Left ventricle myocardium superior (tissue), 1 donor: ENCODE measurements around the gene NOL4L. TPM values are rescaled to one million over a fixed set of nuclear protein-coding genes. Genes with fewer than 3 reads are reported as not detected.
A peak's percentile ranks its signal among the peaks of the same experiment; 100 is the strongest.

ENCODE experiments used
- ATAC-seq: fragments of 200-7000 bp; cut with Tn5 transposase; one replicate; pipeline ENCODE4 v1.9.1; 2020; ENCODE audit warnings: mild to moderate bottlenecking, moderate library complexity
- DNase-seq: peaks from one replicate; pipeline ENCODE4 v3.0.0-alpha.2; 2020
- intact Hi-C: fragments of 100-400 bp; cut with micrococcal nuclease; formaldehyde crosslinking; loops from one replicate; pipeline ENCODE4 v1.11.0; 2022
- total RNA-seq: library from RNA; stranded (reverse); fragmentation: NEBNext Ultra II Directional; extraction: Animal tissue kit (Norgen Biotek cat#: 25700); gene quantifications from one replicate; pipeline ENCODE4 v1.2.1, GENCODE V29; 2021
- donor health status: DM: no; HTN: yes; CAD: no; lungs with severe emphysema.

NOL4L gene
- total RNA-seq, 1 donor from 2014 or later: 5.2 TPM

DNA sequence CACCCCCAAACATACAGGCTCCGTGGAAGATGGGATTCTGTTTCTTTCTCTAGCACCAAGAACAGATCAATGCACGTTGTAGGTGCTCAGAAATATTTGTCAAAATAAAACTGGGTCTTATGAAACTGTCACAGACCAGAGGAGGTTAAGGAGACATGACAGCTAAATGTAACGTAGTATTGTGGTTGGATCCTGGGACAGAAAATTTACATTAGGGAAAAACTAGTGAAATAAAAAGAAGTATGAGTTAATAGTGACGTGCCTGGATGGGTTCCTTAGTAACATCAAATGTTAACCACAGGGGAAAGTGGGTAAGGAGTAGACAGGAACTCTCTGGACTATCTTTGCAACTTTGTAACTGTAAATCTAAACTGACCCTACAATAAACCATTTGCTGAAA, 31.5 kb downstream of the NOL4L start:
- intact Hi-C loops: no loop called here
- ATAC-seq (no peak), DNase-seq (no peak)

DNA sequence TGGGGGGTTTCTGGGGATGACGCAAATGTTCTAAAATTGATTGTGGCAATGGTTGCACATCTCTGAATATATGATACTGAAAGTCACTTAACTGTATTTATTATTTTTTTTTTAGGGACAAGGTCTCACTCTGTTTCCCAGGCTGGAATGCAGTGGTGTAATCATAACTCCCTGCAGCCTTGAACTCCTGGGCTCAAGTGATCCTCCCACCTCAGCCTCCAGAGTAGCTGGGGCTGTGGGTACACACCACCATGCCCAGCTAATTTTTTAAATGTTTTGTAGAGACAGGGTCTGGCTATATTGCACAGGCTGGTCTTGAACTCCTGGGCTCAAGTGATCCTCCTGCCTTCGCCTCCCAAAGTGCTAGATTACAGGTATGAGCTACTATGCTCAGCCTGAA, 33.4 kb downstream of the NOL4L start:
- DNase-seq: no peak
- intact Hi-C loops: no loop called here
- no peak for ATAC-seq

DNA sequence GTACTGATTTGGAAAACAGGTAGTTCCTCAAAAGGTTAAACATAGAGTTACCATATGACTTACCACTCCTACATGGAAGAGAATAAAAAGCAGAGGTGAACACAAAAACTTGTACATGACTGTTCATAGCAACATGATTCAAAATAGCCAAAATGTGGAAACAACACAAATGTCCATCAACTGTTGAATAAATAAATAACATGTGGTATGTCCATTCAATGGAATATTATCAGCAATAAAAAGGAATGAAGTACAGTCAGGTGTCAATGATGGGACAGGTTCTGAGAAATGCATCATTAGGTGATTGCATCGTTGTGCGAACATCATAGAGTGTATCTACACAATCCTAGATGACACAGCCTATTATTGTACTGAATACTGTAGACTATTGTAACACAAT, 35.3 kb downstream of the NOL4L start:
- ATAC-seq: no peak
- no peak for DNase-seq
- intact Hi-C loops: no loop called here

DNA sequence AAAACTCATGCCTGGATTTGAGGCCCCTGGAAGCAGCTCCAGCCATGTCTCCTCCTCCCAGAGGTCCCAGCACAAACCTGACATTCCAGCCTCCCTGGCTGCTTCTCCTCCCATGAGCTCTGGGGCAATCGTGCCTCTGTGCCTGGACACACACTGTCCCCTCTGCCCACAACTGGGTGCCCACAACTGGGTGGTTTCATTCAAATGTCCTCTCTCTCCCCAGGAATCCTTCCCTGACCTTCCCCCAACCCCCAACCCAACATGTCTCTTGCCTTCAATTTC, 37.4 kb downstream of the NOL4L start:
- no peak for ATAC-seq
- DNase-seq: no peak
- intact Hi-C loops: no loop called here

DNA sequence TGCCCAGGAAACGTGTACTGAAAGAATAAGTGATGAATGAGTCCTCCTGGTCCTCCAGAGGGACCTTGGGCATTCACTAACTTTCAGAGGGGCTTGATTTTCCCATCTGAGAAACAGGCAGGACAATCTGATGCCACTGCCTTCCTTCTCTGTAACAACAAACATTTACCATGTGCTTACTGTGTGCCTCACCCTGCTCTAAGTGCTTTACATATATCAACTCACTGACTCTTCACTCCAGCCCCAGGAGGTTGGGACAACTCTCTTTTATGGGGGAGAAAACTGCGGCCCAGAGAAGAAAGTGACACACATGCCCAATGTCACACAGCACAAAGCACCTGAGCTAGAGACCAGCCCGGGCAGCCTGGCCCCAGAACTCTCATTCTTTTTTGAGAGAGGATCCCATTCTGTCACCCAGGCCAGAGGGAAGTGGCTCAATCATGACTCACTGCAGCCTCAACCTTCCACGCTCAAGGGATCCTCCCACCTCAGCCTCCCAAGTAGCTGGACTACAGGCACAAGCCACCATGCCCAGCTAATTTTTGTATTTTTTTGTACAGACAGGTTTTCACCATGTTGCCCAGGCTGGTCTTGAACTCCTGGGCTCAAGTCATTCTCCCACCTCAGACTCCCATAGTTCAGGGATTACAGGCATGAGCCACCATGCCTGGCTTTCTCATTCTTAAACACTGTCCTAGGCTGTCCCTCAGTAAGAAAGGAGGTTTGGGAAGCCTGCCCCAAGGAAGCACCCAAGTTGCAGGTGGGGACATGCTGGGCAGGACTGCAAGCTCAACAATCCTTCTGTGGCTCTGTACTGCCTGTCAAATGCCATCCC, 38.0 kb downstream of the NOL4L start:
- intact Hi-C loops: no loop called here
- no peak for ATAC-seq
- DNase-seq: no peak

DNA sequence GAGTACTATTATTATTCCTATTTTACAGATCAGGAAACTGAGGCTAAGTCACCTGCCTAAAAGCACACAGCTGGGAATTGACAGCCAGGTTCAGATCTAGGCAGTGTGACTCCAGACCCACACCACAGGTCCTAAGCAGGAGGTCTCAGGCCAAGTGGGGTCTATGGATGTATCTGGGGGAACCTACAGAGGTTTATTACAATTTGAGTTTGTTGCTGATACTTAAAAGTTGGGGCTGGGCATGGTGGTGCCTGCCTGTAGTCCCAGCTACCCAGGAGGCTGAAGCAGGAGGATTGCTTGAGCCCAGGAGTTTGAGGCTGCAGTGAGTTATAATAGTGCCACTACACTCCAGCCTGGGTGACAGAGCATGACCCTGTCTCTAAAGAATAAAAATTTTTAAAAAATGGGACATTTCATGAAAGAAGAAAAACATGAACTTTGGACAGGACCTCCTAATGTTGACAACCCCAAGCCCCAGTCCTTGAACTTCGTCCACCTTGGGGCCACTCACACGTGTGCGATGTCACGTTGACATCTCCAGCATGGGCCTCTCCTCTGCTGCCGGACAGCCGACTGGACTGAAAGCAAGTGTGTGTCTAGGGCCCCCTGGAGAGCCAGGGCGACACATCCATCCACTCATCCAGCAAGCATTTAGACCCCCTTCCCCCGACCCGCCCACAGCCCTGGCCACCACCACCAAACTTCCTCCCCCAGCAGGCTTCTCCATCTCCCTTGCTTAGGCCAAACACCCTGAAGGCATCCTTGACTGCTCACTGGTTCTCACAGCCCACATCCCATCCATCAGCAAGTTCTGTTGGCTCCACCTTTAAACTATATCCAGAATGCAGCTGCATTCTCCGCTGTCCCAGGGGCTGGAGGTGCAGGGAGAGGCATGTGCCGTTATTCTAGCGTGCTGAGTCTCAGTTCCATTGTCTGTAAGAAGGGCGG, 40.0 kb downstream of the NOL4L start:
- ATAC-seq: no peak
- intact Hi-C loops: no loop called here
- peak; percentile 8 for DNase-seq

DNA sequence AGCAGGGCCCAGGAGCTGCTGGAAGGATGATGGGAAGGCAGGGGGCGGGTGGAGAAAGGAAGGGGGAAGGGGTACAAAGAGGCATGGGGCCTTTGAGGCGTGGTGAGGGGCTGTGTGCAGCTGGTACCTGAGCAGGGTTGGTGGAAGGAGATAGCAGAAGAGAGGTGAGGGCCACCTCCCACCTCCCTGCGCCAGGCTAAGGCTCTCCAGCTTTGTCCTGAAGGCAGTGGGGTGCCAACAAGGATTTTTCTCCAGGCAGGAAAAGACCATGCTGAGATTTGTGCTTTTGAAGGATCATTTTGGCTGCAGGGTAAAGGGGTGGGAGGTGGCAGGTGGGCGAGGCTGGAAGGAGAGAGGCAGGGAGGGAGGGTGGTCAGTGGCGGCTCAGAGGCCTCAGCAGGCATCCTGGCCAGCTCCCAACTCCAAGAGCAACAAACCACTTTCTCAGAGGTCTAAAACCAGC, 40.8 kb downstream of the NOL4L start:
- DNase-seq: peak; percentile 13
- intact Hi-C loops: no loop called here
- no peak for ATAC-seq

DNA sequence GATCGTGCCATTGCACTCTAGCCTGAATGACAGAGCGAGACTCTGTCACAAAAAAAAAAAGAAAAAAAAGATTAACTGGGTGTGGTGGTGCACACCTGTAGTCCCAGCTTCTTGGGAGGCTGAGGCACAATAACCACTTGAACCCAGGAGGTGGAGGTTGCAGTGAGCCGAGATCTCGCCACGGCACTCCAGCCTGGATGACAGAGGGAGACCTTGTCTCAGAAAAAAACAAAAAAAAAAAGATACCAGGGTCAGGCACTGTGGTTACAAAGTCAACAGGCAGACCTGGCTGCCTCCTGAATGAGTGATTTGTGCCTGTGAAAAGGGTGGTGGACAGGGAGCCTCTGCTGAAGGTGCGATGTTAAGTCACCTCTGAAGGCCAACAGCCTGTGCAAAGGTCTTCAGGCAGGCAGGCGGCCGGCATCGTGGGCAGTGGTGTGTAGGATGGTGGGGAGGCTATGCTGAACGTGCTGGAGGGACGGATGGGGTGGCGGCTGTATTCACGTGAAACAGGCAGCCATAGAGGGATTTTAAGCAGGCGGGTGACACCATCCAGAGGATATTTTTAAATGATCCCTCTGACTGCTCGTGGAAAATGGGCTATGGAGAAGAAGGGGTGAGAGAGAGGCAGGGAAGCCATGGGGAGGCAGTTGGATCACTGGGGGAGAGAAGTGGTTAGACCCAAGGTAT, 41.4 kb downstream of the NOL4L start:
- DNase-seq (peak; percentile 18), ATAC-seq (no peak)
- intact Hi-C loops: no loop called here

DNA sequence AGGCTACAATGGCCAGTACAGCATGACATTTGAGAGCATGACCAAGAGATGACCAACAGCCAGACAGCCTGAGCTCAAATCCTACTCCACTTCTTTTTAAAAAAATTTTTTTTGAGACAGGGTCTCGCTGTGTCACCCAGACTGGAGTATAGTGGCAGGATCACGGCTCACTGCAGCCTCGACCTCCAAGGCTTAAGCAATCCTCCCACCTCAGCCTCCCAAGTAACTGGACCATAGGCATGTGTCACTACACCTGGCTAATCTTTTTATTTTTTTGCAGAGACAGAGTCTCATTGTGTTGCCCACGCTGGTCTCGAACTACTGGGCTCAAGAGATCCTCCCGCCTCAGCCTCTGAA, 42.9 kb downstream of the NOL4L start:
- ATAC-seq: no peak
- intact Hi-C loops: no loop called here

DNA sequence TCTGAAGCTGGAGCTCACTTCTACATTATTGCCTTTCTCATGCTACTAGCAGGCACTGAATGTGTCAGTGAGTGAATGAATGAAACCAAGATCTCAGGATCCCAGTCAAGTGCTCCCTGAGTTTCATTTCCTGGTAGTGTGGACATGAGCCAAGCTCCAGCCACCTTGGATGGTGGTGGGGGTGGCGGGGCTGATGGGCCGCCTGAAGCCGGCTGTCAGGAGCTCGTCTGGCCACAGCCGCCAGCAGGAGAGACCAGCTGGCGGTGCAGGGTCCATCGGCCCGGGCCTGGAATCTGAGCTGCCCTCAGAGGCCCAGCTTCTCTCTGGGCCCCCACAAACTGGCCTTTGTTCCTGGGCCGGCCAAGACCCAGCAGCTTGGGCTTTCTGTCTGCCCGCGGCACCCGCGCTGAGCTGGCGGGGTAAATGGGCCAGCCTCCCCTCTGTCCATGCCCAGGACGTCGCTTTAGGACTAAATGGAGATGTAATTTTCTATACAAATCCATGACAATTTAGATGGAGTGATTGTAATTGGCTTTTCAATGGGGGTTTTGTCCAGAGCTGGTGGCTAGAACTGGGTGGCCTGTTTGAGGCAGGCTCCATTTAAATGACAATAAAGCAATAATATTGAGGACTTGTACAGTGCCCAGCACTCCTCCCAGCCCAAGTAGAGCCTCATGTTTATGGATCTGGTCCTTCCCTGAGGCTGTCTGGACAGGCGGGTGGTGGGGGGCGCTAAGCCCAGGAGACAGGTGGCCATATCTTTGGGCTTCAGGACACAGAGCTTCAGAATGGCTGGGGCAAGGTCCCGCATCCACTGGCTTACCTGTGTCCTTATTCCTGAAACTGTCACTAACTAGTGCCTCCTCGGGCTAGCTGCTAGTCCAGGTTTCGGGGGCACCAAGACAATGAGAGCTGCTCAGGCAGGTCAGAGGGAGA, 43.5 kb downstream of the NOL4L start:
- peak; percentile 10 for DNase-seq
- ATAC-seq: no peak
- intact Hi-C loops: no loop called here

More for the DNA sequence above, 42.9 kb downstream of the NOL4L start:
- DNase-seq: peak; percentile 1

DNA sequence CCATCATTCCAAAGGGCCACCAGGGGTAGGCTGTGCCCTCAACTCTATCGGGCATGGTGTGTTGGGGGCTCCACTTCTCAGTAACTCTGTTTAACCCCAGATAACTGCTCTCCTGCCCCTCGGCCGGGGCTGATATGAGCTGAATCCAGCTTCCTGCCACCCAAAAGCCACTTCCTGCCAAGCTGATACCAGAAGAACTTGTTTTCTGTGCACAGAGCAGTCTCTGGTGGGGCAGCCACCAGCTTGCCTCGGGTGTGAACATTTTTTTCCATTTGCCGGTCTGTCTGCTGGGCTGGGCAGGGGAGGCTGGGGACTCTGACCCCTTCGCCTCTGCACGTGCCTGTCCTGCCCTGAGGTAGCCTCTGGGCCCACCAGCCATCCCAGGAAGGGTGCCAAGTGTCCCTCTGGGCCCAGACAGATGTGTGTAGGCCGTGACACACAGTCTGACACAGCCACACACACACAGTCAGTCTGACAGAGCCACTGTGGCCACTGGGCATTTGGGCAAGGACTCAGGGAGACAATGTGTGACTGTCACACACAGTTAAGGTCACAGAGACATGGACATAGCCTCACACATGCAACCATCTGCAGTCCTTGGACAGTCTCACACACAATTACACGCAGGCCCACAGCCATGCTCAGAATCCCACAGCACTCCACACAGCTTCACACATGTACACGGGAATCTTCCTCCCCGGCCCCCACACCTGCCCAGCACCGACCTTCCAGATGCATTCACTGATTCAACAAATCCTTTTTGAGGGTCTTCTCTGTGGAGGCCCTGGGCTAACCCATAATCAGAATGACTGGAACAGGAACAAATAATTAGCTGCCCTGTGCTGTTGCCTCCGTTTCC, 45.1 kb downstream of the NOL4L start:
- no peak for ATAC-seq
- intact Hi-C loops: no loop called here

DNA sequence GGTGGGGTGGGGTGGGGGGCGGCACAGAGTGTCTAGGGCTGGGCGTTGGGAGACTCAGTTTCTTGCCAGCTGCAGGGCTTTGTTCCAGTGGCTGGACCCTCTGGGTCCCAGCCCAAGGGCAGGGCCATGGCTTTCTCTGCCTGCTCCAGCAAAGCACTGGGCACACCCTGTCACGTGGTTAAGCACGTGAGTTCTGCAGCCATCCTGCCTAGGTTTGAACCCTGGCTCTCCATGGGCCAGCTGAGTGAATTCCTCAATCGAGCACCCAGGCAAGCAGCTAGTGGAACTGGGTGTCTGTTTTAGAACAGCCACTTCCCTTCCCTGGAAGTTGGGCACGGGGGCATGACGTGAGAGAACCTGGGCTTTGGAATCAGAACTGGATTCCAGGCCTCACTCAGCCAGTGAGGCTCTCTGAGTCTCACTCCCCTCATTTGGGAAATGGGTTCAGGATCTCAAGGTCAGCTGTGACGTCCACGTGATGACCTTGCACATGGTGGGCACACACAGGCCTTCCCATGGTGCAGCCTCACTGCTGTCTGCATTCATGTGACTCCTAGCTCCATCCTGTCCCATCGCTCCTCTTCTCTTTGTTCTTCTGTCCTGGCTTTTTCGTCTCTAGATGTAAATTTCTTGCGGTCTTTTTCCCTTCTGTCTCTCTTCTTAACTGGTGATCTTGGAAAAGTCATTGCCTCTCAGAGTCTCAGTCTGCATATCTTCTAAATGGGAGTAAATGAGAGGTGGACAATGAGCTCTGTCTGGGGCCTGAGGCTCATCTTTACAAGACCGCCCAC, 45.9 kb downstream of the NOL4L start:
- ATAC-seq (no peak), DNase-seq (peak; percentile 10)
- intact Hi-C loops: no loop called here

More for the DNA sequence above, 45.1 kb downstream of the NOL4L start:
- peak; percentile 28 for DNase-seq

DNA sequence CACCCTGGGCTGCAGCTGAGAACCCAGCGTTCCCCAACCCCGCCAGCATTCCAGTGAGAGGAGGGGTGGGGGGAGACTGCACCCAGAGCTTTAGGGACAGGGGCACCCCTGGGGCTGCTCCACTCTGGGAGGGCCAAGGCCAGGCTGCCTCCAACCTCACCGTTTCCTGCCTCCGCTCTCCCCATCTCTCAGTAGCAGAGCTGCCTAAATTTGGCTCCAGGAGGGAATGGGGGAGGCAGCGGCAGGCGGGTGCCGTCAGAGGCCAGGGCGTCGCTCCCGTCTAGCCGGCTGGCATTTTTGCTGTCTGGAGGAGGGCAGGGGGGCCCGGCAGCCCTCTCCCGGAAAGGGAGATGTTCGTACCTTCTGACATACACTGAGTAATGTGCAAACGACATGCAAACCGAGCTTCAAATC, 46.6 kb downstream of the NOL4L start:
- intact Hi-C loops: no loop called here
- ATAC-seq: peak; percentile 5
- no peak for DNase-seq

DNA sequence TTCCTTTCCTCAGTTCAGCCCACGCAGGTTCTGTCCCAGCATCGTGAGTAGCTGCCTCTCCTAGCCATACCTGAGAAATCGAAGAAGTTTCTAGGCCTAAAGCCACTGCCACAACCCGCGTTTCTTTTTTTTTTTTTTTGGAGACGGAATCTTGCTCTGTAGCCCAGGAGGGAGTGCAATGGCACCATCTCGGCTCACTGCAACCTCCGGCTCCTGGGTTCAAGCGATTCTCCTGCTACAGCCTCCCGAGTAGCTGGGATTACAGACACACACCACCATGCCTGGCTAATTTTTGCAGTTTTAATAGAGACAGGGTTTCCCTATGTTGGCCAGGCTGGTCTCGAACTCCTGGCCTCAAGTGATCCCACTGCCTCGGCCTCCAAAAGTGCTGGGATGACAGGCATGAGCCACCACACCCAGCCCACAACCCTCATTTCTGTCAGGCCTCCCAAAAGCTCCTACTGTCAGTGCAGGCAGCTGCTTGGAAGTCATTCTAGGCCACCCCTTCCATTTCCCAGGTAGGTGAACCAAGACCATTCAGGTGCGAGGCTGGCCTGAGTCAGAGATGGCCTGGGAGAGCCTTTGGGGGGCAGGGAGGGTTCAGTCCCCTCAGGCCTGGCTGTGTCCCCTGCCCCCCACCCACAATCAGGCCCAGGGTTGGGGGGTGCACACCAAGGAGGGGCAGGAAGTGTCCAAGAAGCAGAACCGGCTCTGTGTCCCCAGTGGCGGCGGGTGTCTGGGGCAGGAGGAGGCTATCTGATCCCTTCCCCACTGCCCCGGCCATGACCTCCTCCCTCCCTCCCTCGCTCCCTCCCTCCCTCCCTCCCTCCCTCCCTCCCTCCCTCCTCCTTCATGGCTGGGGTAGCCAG, 47.2 kb downstream of the NOL4L start:
- peak; percentile 2 for DNase-seq
- intact Hi-C loops: no loop called here
- peak; percentile 4 for ATAC-seq

DNA sequence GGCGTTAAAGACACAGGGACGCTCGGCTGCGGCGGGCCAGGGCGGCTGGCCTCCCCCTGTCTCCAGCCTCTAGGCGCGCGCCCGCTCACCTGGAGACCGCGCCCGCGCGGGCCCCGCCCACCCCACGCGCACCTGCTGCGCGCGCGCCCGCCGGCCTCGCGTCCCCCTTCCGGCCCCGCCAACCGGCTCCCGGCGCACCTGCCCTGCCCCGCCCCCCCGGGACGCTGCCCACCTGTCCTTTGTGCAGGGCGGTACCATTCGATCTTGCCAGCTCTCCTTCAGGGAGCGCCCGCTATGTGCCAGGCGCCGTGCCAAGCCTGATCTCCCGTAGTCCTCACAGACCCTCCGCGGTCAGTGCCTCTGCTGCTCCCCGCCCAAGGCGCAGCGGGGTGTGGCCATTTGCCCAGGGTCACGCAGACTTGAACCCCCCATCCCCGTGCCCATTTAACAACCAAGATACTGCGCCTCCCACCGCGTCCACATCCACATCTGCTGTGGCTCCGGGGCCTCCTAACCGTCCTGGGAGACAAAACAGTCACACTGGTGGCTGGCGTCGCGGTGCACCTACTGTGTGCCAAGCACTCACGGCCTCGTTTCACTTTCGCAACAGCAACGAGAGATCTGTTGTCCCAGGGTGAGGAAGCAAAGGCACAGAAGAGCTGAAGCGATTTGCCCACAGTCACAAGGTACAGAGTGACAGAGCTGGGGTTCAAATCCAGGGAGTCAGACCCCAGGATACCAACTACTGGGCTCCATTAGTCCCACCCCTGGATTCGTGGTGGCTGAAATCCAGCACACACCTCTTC, 48.1 kb downstream of the NOL4L start:
- intact Hi-C loops: no loop called here
- ATAC-seq (peak; percentile 22), DNase-seq (peak; percentile 58)
